ENCODE data around the gene DIRAS1. TPM values are rescaled to one million over a fixed set of nuclear protein-coding genes. Genes with fewer than 3 reads are reported as not detected.
"Not testable (repeated sequence)": the region's sequence is repeated elsewhere in the genome, so short reads cannot be mapped to it uniquely, and the experiment has no call there.

Gene DIRAS1
- total and polyA plus RNA-seq, 2 donors (not counting 1 experiment from before 2014, with no cell fraction given), result 5.2 to 19.0 TPM

GRCh38 chr19:2714531-2715269 lies 6.5 kb downstream of the DIRAS1 start:
- Histone ChIP-seq H3K27me3 (ENCODE audit: control insufficient read depth, insufficient read depth, low read length) (no peaks in the 10 kb centered on the region), H3K36me3 (ENCODE audit: control insufficient read depth, insufficient read depth, low read length) (no peaks in the 10 kb centered on the region), H2AFZ (ENCODE audit: low read length) (no peak overlapping the region), H3K4me3 (replicated peaks in 1 of 4; ENCODE audit: control extremely low read depth in 1 of 4, insufficient read depth in 1 of 4, low read depth in 3 of 4, low read length in 4 of 4) (no peak overlapping the region), H3K4me2 (ENCODE audit: extremely low read depth, insufficient read depth, low read length) (no peak overlapping the region), H4K20me1 (ENCODE audit: control insufficient read depth, extremely low read depth, insufficient read depth, low read length) (no peaks in the 10 kb centered on the region), H3K9me3 (ENCODE audit: control insufficient read depth, insufficient read depth, low read depth, low read length) (no peaks in the 10 kb centered on the region), H3K4me1 (ENCODE audit: control insufficient read depth, extremely low read depth, insufficient read depth, low read length) (no peaks in the 10 kb centered on the region), H3K9ac (ENCODE audit: insufficient read depth, low read length) (no peak overlapping the region), H3K79me2 (ENCODE audit: control insufficient read depth, insufficient read depth, low read length) (no peaks in the 10 kb centered on the region), H3K27ac (ENCODE audit: insufficient read depth, low read length) (no peak overlapping the region)
- no peak for TF ChIP-seq CTCF (conservative IDR thresholded peaks at IDR 0.05 in 1 of 2, IDR thresholded peaks at IDR 0.05 in 1 of 2; ENCODE audit: low read depth in 1 of 2, low read length in 2 of 2)
- no peak for TF ChIP-seq EZH2 (IDR thresholded peaks at IDR 0.05; ENCODE audit: low read length, missing control alignments)
- DNase-seq (ENCODE audit: low read depth in 2 of 2), result no peak

GRCh38 chr19:2714102-2714501 lies 7.1 kb downstream of the DIRAS1 start:
- not testable (repeated sequence) for H3K9me3 ChIP-seq (ENCODE audit: control insufficient read depth, insufficient read depth, low read depth, low read length); H3K9ac ChIP-seq (ENCODE audit: insufficient read depth, low read length); H3K27ac ChIP-seq (ENCODE audit: insufficient read depth, low read length); H2AFZ ChIP-seq (ENCODE audit: low read length); H3K4me3 ChIP-seq (replicated peaks in 1 of 4; ENCODE audit: control extremely low read depth in 1 of 4, insufficient read depth in 1 of 4, low read depth in 3 of 4, low read length in 4 of 4); H3K79me2 ChIP-seq (ENCODE audit: control insufficient read depth, insufficient read depth, low read length); H3K36me3 ChIP-seq (ENCODE audit: control insufficient read depth, insufficient read depth, low read length); DNase-seq (ENCODE audit: low read depth in 2 of 2); H3K27me3 ChIP-seq (ENCODE audit: control insufficient read depth, insufficient read depth, low read length); H3K4me1 ChIP-seq (ENCODE audit: control insufficient read depth, extremely low read depth, insufficient read depth, low read length); H3K4me2 ChIP-seq (ENCODE audit: extremely low read depth, insufficient read depth, low read length); H4K20me1 ChIP-seq (ENCODE audit: control insufficient read depth, extremely low read depth, insufficient read depth, low read length)

- H3K27ac ChIP-seq (ENCODE audit: insufficient read depth, low read length); H2AFZ ChIP-seq (ENCODE audit: low read length); DNase-seq (ENCODE audit: low read depth in 2 of 2); H3K36me3 ChIP-seq (ENCODE audit: control insufficient read depth, insufficient read depth, low read length); H3K9ac ChIP-seq (ENCODE audit: insufficient read depth, low read length); H3K79me2 ChIP-seq (ENCODE audit: control insufficient read depth, insufficient read depth, low read length); H3K27me3 ChIP-seq (ENCODE audit: control insufficient read depth, insufficient read depth, low read length); H4K20me1 ChIP-seq (ENCODE audit: control insufficient read depth, extremely low read depth, insufficient read depth, low read length); H3K9me3 ChIP-seq (ENCODE audit: control insufficient read depth, insufficient read depth, low read depth, low read length); H3K4me2 ChIP-seq (ENCODE audit: extremely low read depth, insufficient read depth, low read length); H3K4me3 ChIP-seq (replicated peaks in 1 of 4; ENCODE audit: control extremely low read depth in 1 of 4, insufficient read depth in 1 of 4, low read depth in 3 of 4, low read length in 4 of 4); H3K4me1 ChIP-seq (ENCODE audit: control insufficient read depth, extremely low read depth, insufficient read depth, low read length): not testable (repeated sequence)
These were observed 8.0 kb downstream of the DIRAS1 start for GRCh38 chr19:2713170-2713569.

DNA sequence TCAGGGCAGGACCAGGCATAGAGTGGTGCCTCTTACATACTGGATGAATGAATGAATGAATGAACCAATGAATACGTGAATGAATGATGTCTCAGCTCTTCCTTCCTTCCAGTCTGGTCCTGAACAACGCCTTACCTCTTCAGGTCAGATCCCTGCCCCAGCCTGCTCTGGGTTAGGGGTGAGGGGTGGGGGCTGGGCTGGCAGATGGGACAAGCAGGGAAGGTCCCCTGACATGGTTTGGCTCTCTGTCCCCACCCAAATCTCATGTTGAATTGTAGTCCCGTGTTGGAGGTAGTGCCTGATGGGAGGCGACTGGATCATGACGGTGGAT lies 9.3 kb downstream of the DIRAS1 start:
- Histone ChIP-seq H3K4me1 (ENCODE audit: control insufficient read depth, extremely low read depth, insufficient read depth, low read length) (no peaks in the 10 kb centered on the region), H4K20me1 (ENCODE audit: control insufficient read depth, extremely low read depth, insufficient read depth, low read length) (no peaks in the 10 kb centered on the region), H3K79me2 (ENCODE audit: control insufficient read depth, insufficient read depth, low read length) (no peaks in the 10 kb centered on the region), H3K4me3 (replicated peaks in 1 of 4; ENCODE audit: control extremely low read depth in 1 of 4, insufficient read depth in 1 of 4, low read depth in 3 of 4, low read length in 4 of 4) (no peak overlapping the region), H3K36me3 (ENCODE audit: control insufficient read depth, insufficient read depth, low read length) (no peaks in the 10 kb centered on the region), H2AFZ (ENCODE audit: low read length) (no peak overlapping the region), H3K27me3 (ENCODE audit: control insufficient read depth, insufficient read depth, low read length) (no peaks in the 10 kb centered on the region), H3K27ac (ENCODE audit: insufficient read depth, low read length) (no peak overlapping the region), H3K9ac (ENCODE audit: insufficient read depth, low read length) (no peak overlapping the region), H3K9me3 (ENCODE audit: control insufficient read depth, insufficient read depth, low read depth, low read length) (no peaks in the 10 kb centered on the region), H3K4me2 (ENCODE audit: extremely low read depth, insufficient read depth, low read length) (no peak overlapping the region)
- TF ChIP-seq CTCF (conservative IDR thresholded peaks at IDR 0.05 in 1 of 2, IDR thresholded peaks at IDR 0.05 in 1 of 2; ENCODE audit: low read depth in 1 of 2, low read length in 2 of 2) (no peak), EZH2 (IDR thresholded peaks at IDR 0.05; ENCODE audit: low read length, missing control alignments) (no peak)
- DNase-seq (ENCODE audit: low read depth in 2 of 2), result no peak

All from fibroblast of lung (primary cell).